ENCODE results near the gene GNE.

Gene GNE

GRCh38 chr9:36290996-36291395 is 32.7 kb upstream of the GNE start:
- no peak overlapping the region for H3K4me3 ChIP-seq (ENCODE audit: low read length)
- no peaks in the 10 kb centered on the region for H3K4me1 ChIP-seq (ENCODE audit: control insufficient read depth, low read length)
- H3K79me2 ChIP-seq (ENCODE audit: control insufficient read depth, low read length), result no peaks in the 10 kb centered on the region
- H4K20me1 ChIP-seq (ENCODE audit: control insufficient read depth, insufficient read depth, low read depth, low read length), result no peaks in the 10 kb centered on the region
- H3F3A ChIP-seq (ENCODE audit: control insufficient read depth, insufficient read depth), result no peaks in the 10 kb centered on the region
- no peak overlapping the region for H3K27ac ChIP-seq (ENCODE audit: low read depth, low read length)
- H3K27me3 ChIP-seq (ENCODE audit: control insufficient read depth, low read length), result no peaks in the 10 kb centered on the region
- no peak for TF ChIP-seq CTCF (IDR thresholded peaks at IDR 0.05; ENCODE audit: low read depth, low read length, poor library complexity, severe bottlenecking)
- no peak for TF ChIP-seq EZH2phosphoT487 (IDR thresholded peaks at IDR 0.05; ENCODE audit: borderline replicate concordance, low read length)
- H3K4me2 ChIP-seq (ENCODE audit: low read length), result no peak overlapping the region
- H3K36me3 ChIP-seq (ENCODE audit: control insufficient read depth, low read length), result no peaks in the 10 kb centered on the region
- H3K9me3 ChIP-seq (ENCODE audit: control insufficient read depth, insufficient read depth, low read length), result no peaks in the 10 kb centered on the region
- no peaks in the 10 kb centered on the region for H3K9me2 ChIP-seq (replicated peaks; ENCODE audit: control insufficient read depth, low read length)

GRCh38 chr9:36289836-36290435 is 31.7 kb upstream of the GNE start:
- Histone ChIP-seq H3K4me2 (ENCODE audit: low read length) (no peak overlapping the region), H3K36me3 (ENCODE audit: control insufficient read depth, low read length) (no peaks in the 10 kb centered on the region), H3K9me3 (ENCODE audit: control insufficient read depth, insufficient read depth, low read length) (no peaks in the 10 kb centered on the region), H3K4me1 (ENCODE audit: control insufficient read depth, low read length) (no peaks in the 10 kb centered on the region), H3K27ac (ENCODE audit: low read depth, low read length) (no peak overlapping the region), H3K9me2 (replicated peaks; ENCODE audit: control insufficient read depth, low read length) (no peaks in the 10 kb centered on the region), H3K27me3 (ENCODE audit: control insufficient read depth, low read length) (no peaks in the 10 kb centered on the region), H3K4me3 (ENCODE audit: low read length) (no peak overlapping the region), H3F3A (ENCODE audit: control insufficient read depth, insufficient read depth) (no peaks in the 10 kb centered on the region), H3K79me2 (ENCODE audit: control insufficient read depth, low read length) (no peaks in the 10 kb centered on the region), H4K20me1 (ENCODE audit: control insufficient read depth, insufficient read depth, low read depth, low read length) (no peaks in the 10 kb centered on the region)
- TF ChIP-seq EZH2phosphoT487 (IDR thresholded peaks at IDR 0.05; ENCODE audit: borderline replicate concordance, low read length) (no peak), CTCF (IDR thresholded peaks at IDR 0.05; ENCODE audit: low read depth, low read length, poor library complexity, severe bottlenecking) (no peak)

- H3K79me2 ChIP-seq (ENCODE audit: control insufficient read depth, low read length), result no peaks in the 10 kb centered on the region
- no peaks in the 10 kb centered on the region for H3F3A ChIP-seq (ENCODE audit: control insufficient read depth, insufficient read depth)
- no peaks in the 10 kb centered on the region for H4K20me1 ChIP-seq (ENCODE audit: control insufficient read depth, insufficient read depth, low read depth, low read length)
- no peak overlapping the region for H3K4me2 ChIP-seq (ENCODE audit: low read length)
- H3K9me3 ChIP-seq (ENCODE audit: control insufficient read depth, insufficient read depth, low read length), result no peaks in the 10 kb centered on the region
- H3K36me3 ChIP-seq (ENCODE audit: control insufficient read depth, low read length), result no peaks in the 10 kb centered on the region
- no peak overlapping the region for H3K27ac ChIP-seq (ENCODE audit: low read depth, low read length)
- no peak for TF ChIP-seq CTCF (IDR thresholded peaks at IDR 0.05; ENCODE audit: low read depth, low read length, poor library complexity, severe bottlenecking)
- no peak for TF ChIP-seq EZH2phosphoT487 (IDR thresholded peaks at IDR 0.05; ENCODE audit: borderline replicate concordance, low read length)
- no peaks in the 10 kb centered on the region for H3K4me1 ChIP-seq (ENCODE audit: control insufficient read depth, low read length)
- H3K9me2 ChIP-seq (replicated peaks; ENCODE audit: control insufficient read depth, low read length), result no peaks in the 10 kb centered on the region
- no peaks in the 10 kb centered on the region for H3K27me3 ChIP-seq (ENCODE audit: control insufficient read depth, low read length)
- no peak overlapping the region for H3K4me3 ChIP-seq (ENCODE audit: low read length)
Measured at GRCh38 chr9:36288070-36288469, 29.8 kb upstream of the GNE start.

All from DOHH2 (cell line).